K562 (cell line): ENCODE results near the gene TMEM217. TPM values are rescaled to one million over a fixed set of nuclear protein-coding genes. Genes with fewer than 3 reads are reported as not detected.

Experiments used
- CBFA2T3 ChIP-seq: fragments of 450-650 bp; IDR thresholded peaks from 2 replicates; pipeline ENCODE4 v1.6.1; 2017
- CTBP1 ChIP-seq: fragments of 450-650 bp; IDR thresholded peaks from 2 replicates; pipeline ENCODE4 v1.6.1; 2016; ENCODE audit warnings: borderline replicate concordance
- GABPA ChIP-seq: fragments of 200-800 bp; sonication (Bioruptor generic); conservative IDR thresholded peaks from 2 replicates; pipeline ENCODE4 v1.6.1; 2016; ENCODE audit warnings: low read depth, missing genetic modification characterization, missing compliant biosample characterization
- HDAC2 ChIP-seq: fragments of 450-650 bp; IDR thresholded peaks from 2 replicates; pipeline ENCODE4 v1.6.1; 2016; ENCODE audit warnings: mild to moderate bottlenecking
- KLF1 ChIP-seq: fragments of 450-650 bp; IDR thresholded peaks from 2 replicates; pipeline ENCODE4 v1.6.1; 2016; ENCODE audit warnings: missing genetic modification characterization, missing compliant biosample characterization
- NCOA4 ChIP-seq: fragments of 450-650 bp; IDR thresholded peaks from 2 replicates; pipeline ENCODE4 v1.6.1; 2018; ENCODE audit warnings: mild to moderate bottlenecking; ENCODE audit not compliant: partially characterized antibody
- POLR2B ChIP-seq: fragments of 450-650 bp; IDR thresholded peaks from 2 replicates; pipeline ENCODE4 v1.6.1; 2018; ENCODE audit warnings: low read depth; ENCODE audit not compliant: partially characterized antibody
- TARDBP ChIP-seq: fragments of 450-650 bp; IDR thresholded peaks from 2 replicates; pipeline ENCODE4 v1.6.1; 2016
- U2AF1 ChIP-seq: fragments of 200-400 bp; formaldehyde crosslinking; optimal IDR thresholded peaks from 2 replicates; pipeline ENCODE3; 2017; ENCODE audit warnings: mild to moderate bottlenecking, low read depth, low read length, moderate library complexity
- YBX1 ChIP-seq: fragments of 450-650 bp; IDR thresholded peaks from 2 replicates; pipeline ENCODE4 v1.7.1; 2016; ENCODE audit warnings: mild to moderate bottlenecking
- ZNF165 ChIP-seq: fragments of 250-450 bp; sonication (Bioruptor Pico); IDR thresholded peaks from 2 replicates; pipeline ENCODE4 v1.4.0; 2020; ENCODE audit warnings: borderline replicate concordance
- ZNF174 ChIP-seq: fragments of 250-450 bp; sonication (Bioruptor Pico); IDR thresholded peaks from 2 replicates; pipeline ENCODE4 v1.4.0; 2020; ENCODE audit warnings: mild to moderate bottlenecking
- ZNF551 ChIP-seq: fragments of 250-450 bp; sonication (Bioruptor Pico); IDR thresholded peaks from 2 replicates; pipeline ENCODE4 v1.5.0; 2021; ENCODE audit warnings: mild to moderate bottlenecking, moderate library complexity
- ZNF75A ChIP-seq: fragments of 450-650 bp; formaldehyde crosslinking; IDR thresholded peaks from 2 replicates; pipeline ENCODE4 v1.4.0; 2020; ENCODE audit warnings: mild to moderate bottlenecking
- polyA plus RNA-seq, 8 experiments: library from polyadenylated mRNA; depleted of rRNA in 4 of 8; stranded (reverse) in 5 of 8; unstranded in 3 of 8; fragments of >200 nt; fragmentation: Nextera tagmentation in 2 of 8; fragmentation: Illumina TruSeq in 1 of 8; extraction: Ambion mirVana in 2 of 8; extraction: Trizol in 1 of 8; gene quantifications; 2 replicates each; pipeline versions ENCODE4 v1.2.1 to v1.2.3, GENCODE V29; 2011 to 2014; ENCODE audit warnings: inconsistent platforms in 1 of 8, missing spikeins in 1 of 8
- total RNA-seq, 7 experiments: library from RNA; depleted of rRNA in 6 of 7; stranded (reverse); fragments of >200 nt in 6 of 7; fragmentation: Illumina TruSeq in 2 of 7; extraction: Trizol in 2 of 7; gene quantifications; 2 replicates each; pipeline versions ENCODE4 v1.2.1 to v1.2.3, GENCODE V29; 2011 to 2021; ENCODE audit warnings: low replicate concordance in 1 of 7
- TF ChIP-seq, protein P1 (sequence below): fragments of 450-650 bp; IDR thresholded peaks from 2 replicates; pipeline ENCODE4 v1.7.1; 2018; ENCODE audit warnings: mild to moderate bottlenecking, low read depth; ENCODE audit not compliant: partially characterized antibody
- TF ChIP-seq, protein P2 (sequence below): IDR thresholded peaks from 2 replicates; pipeline ENCODE4 v1.6.1; 2012; ENCODE audit warnings: low read depth, low read length, improper control_type of control experiment, borderline replicate concordance
- TF ChIP-seq, protein P3 (sequence below): fragments of 450-650 bp; IDR thresholded peaks from 2 replicates; pipeline ENCODE4 v1.6.1; 2016; ENCODE audit warnings: mild to moderate bottlenecking
- TF ChIP-seq, protein P4 (sequence below), 2 experiments: fragments of 450-650 bp; IDR thresholded peaks; 2 replicates each; pipeline ENCODE4 v1.6.1; 2018; ENCODE audit warnings: mild to moderate bottlenecking in 2 of 2, low read depth in 1 of 2; ENCODE audit not compliant: partially characterized antibody in 2 of 2

The TMEM217 gene
- total and polyA plus RNA-seq, 9 of the 15 experiments (the other 6 are each of a cell fraction or from before 2014, with no cell fraction given) = 1.3 to 8.0 (median 1.9) TPM

- TF ChIP-seq ZNF165 (CRISPR knock-in tag) (no peak), ZNF551 (CRISPR knock-in tag) (no peak), ZNF75A (CRISPR knock-in tag) (no peak), CTBP1 (peak; percentile 82), TARDBP (no peak; the same call in 1 of the 2 replicates), U2AF1 (no peak), CBFA2T3 (peak; percentile 55), ZNF174 (CRISPR knock-in tag) (no peak), KLF1 (tag) (no peak), YBX1 (no peak), HDAC2 (peak; percentile 78; the same call in 1 of the 2 replicates), NCOA4 (no peak), GABPA (no peak), POLR2B (no peak)
- TF ChIP-seq, protein P1, sequence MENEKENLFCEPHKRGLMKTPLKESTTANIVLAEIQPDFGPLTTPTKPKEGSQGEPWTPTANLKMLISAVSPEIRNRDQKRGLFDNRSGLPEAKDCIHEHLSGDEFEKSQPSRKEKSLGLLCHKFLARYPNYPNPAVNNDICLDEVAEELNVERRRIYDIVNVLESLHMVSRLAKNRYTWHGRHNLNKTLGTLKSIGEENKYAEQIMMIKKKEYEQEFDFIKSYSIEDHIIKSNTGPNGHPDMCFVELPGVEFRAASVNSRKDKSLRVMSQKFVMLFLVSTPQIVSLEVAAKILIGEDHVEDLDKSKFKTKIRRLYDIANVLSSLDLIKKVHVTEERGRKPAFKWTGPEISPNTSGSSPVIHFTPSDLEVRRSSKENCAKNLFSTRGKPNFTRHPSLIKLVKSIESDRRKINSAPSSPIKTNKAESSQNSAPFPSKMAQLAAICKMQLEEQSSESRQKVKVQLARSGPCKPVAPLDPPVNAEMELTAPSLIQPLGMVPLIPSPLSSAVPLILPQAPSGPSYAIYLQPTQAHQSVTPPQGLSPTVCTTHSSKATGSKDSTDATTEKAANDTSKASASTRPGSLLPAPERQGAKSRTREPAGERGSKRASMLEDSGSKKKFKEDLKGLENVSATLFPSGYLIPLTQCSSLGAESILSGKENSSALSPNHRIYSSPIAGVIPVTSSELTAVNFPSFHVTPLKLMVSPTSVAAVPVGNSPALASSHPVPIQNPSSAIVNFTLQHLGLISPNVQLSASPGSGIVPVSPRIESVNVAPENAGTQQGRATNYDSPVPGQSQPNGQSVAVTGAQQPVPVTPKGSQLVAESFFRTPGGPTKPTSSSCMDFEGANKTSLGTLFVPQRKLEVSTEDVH = no peak
- TF ChIP-seq, protein P2, sequence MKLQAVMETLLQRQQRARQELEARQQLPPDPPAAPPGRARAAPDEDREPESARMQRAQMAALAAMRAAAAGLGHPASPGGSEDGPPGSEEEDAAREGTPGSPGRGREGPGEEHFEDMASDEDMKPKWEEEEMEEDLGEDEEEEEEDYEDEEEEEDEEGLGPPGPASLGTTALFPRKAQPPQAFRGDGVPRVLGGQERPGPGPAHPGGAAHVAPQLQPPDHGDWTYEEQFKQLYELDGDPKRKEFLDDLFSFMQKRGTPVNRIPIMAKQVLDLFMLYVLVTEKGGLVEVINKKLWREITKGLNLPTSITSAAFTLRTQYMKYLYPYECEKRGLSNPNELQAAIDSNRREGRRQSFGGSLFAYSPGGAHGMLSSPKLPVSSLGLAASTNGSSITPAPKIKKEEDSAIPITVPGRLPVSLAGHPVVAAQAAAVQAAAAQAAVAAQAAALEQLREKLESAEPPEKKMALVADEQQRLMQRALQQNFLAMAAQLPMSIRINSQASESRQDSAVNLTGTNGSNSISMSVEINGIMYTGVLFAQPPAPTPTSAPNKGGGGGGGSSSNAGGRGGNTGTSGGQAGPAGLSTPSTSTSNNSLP = peak; percentile 23; the same call in 1 of the 2 replicates
- TF ChIP-seq, protein P3, sequence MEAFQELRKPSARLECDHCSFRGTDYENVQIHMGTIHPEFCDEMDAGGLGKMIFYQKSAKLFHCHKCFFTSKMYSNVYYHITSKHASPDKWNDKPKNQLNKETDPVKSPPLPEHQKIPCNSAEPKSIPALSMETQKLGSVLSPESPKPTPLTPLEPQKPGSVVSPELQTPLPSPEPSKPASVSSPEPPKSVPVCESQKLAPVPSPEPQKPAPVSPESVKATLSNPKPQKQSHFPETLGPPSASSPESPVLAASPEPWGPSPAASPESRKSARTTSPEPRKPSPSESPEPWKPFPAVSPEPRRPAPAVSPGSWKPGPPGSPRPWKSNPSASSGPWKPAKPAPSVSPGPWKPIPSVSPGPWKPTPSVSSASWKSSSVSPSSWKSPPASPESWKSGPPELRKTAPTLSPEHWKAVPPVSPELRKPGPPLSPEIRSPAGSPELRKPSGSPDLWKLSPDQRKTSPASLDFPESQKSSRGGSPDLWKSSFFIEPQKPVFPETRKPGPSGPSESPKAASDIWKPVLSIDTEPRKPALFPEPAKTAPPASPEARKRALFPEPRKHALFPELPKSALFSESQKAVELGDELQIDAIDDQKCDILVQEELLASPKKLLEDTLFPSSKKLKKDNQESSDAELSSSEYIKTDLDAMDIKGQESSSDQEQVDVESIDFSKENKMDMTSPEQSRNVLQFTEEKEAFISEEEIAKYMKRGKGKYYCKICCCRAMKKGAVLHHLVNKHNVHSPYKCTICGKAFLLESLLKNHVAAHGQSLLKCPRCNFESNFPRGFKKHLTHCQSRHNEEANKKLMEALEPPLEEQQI = no peak; the same call in 1 of the 2 replicates
- TF ChIP-seq, protein P4, sequence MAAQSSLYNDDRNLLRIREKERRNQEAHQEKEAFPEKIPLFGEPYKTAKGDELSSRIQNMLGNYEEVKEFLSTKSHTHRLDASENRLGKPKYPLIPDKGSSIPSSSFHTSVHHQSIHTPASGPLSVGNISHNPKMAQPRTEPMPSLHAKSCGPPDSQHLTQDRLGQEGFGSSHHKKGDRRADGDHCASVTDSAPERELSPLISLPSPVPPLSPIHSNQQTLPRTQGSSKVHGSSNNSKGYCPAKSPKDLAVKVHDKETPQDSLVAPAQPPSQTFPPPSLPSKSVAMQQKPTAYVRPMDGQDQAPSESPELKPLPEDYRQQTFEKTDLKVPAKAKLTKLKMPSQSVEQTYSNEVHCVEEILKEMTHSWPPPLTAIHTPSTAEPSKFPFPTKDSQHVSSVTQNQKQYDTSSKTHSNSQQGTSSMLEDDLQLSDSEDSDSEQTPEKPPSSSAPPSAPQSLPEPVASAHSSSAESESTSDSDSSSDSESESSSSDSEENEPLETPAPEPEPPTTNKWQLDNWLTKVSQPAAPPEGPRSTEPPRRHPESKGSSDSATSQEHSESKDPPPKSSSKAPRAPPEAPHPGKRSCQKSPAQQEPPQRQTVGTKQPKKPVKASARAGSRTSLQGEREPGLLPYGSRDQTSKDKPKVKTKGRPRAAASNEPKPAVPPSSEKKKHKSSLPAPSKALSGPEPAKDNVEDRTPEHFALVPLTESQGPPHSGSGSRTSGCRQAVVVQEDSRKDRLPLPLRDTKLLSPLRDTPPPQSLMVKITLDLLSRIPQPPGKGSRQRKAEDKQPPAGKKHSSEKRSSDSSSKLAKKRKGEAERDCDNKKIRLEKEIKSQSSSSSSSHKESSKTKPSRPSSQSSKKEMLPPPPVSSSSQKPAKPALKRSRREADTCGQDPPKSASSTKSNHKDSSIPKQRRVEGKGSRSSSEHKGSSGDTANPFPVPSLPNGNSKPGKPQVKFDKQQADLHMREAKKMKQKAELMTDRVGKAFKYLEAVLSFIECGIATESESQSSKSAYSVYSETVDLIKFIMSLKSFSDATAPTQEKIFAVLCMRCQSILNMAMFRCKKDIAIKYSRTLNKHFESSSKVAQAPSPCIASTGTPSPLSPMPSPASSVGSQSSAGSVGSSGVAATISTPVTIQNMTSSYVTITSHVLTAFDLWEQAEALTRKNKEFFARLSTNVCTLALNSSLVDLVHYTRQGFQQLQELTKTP (IDR thresholded peaks at IDR 0.05; ENCODE audit: low read depth in 1 of 2, partially characterized antibody in 2 of 2) = peak in 1 of 2 experiments; percentile 53
Observed at GRCh38 chr6:37239950-37240713, 17.8 kb downstream of the TMEM217 start (continued).
